GM23338 (cell line): Measurements from ENCODE around the gene OR6C65.

Source experiments
- CTCF ChIP-seq, 2 experiments: fragments of 200-600 bp in 1 of 2; sonication (generic) in 1 of 2; conservative IDR thresholded peaks; 2 replicates each; pipeline versions ENCODE4 v1.5.1 to v1.6.1; 2016 to 2017; ENCODE audit warnings: antibody characterized with exemption in 2 of 2, low read depth in 2 of 2, mild to moderate bottlenecking in 2 of 2, moderate library complexity in 1 of 2
- ETS1 ChIP-seq: IDR thresholded peaks from 2 replicates; pipeline ENCODE4 v1.6.1; 2016; ENCODE audit warnings: antibody characterized with exemption
- EZH2 ChIP-seq: fragments of 200-600 bp; sonication (generic); IDR thresholded peaks from one replicate; pipeline ENCODE4 v1.8.0; 2017; ENCODE audit warnings: antibody characterized with exemption, mild to moderate bottlenecking, low read depth; ENCODE audit not compliant: unreplicated experiment

- TF ChIP-seq CTCF (conservative IDR thresholded peaks at IDR 0.05; ENCODE audit: low read depth in 2 of 2) (no peak), ETS1 (no peak), EZH2 (no peak)
These were observed 20.1 kb downstream of the OR6C65 start for GRCh38 chr12:55420307-55420962.
